GM06990 (cell line): Measurements from ENCODE around the gene FST.

Source experiments
- DNase-seq: peaks from one replicate; pipeline ENCODE4 v3.0.0-alpha.2; 2011; ENCODE audit not compliant: insufficient read length; ENCODE audit errors: extremely low read depth
- H3K27me3 ChIP-seq: replicated peaks from 2 replicates; pipeline ENCODE4 v1.6.0; 2011; ENCODE audit warnings: low read length; ENCODE audit not compliant: control insufficient read depth, insufficient read depth
- H3K36me3 ChIP-seq: 2 replicates; pipeline ENCODE4 v1.5.1; 2011; ENCODE audit warnings: low read length; ENCODE audit not compliant: control insufficient read depth, insufficient read depth
- H3K4me3 ChIP-seq: replicated peaks from 2 replicates; pipeline ENCODE4 v1.5.1; 2011; ENCODE audit warnings: low read depth, mild to moderate bottlenecking, control low read depth, low read length
- CTCF ChIP-seq: IDR thresholded peaks from 2 replicates; pipeline ENCODE4 v1.5.1; 2011; ENCODE audit warnings: low read length, control low read depth, mild to moderate bottlenecking, inconsistent platforms; ENCODE audit not compliant: insufficient read depth, poor library complexity, severe bottlenecking

Gene FST

GRCh38 chr5:53464722-53465121 lies 15.7 kb upstream of the FST start:
- no peaks in the 10 kb centered on the region; the same call in 1 of the 2 replicates for H3K27me3 ChIP-seq
- H3K36me3 ChIP-seq, result no peaks in the 10 kb centered on the region
- TF ChIP-seq CTCF, result no peak
- no peak overlapping the region for H3K4me3 ChIP-seq
- no peak for DNase-seq

- no peak for TF ChIP-seq CTCF
- no peak overlapping the region for H3K4me3 ChIP-seq
- no peak for DNase-seq
- H3K27me3 ChIP-seq, result no peaks in the 10 kb centered on the region
- no peaks in the 10 kb centered on the region for H3K36me3 ChIP-seq
These were observed 10.3 kb upstream of the FST start for GRCh38 chr5:53469946-53470687.

GRCh38 chr5:53472279-53472678 lies 8.2 kb upstream of the FST start:
- DNase-seq, result no peak
- Histone ChIP-seq H3K36me3 (no peaks in the 10 kb centered on the region), H3K27me3 (no peaks in the 10 kb centered on the region), H3K4me3 (no peak overlapping the region)
- no peak for TF ChIP-seq CTCF

GRCh38 chr5:53472720-53473510 lies 7.5 kb upstream of the FST start:
- Histone ChIP-seq H3K4me3 (no peak overlapping the region), H3K36me3 (no peaks in the 10 kb centered on the region), H3K27me3 (no peaks in the 10 kb centered on the region)
- TF ChIP-seq CTCF, result no peak
- no peak for DNase-seq

GRCh38 chr5:53473633-53474032 lies 6.8 kb upstream of the FST start:
- H3K27me3 ChIP-seq, result no peaks in the 10 kb centered on the region; the same call in 1 of the 2 replicates
- no peaks in the 10 kb centered on the region for H3K36me3 ChIP-seq
- no peak for TF ChIP-seq CTCF
- no peak overlapping the region for H3K4me3 ChIP-seq
- no peak for DNase-seq
